GM19025 (cell line): Measurements from ENCODE around the gene U2SURP.

Source experiments
- ATAC-seq: cut with Tn5 transposase; IDR thresholded peaks from one replicate; pipeline ENCODE4 v1.9.1; 2021; ENCODE audit warnings: mild to moderate bottlenecking, low read depth, moderate library complexity; ENCODE audit not compliant: unreplicated experiment

Gene U2SURP

DNA sequence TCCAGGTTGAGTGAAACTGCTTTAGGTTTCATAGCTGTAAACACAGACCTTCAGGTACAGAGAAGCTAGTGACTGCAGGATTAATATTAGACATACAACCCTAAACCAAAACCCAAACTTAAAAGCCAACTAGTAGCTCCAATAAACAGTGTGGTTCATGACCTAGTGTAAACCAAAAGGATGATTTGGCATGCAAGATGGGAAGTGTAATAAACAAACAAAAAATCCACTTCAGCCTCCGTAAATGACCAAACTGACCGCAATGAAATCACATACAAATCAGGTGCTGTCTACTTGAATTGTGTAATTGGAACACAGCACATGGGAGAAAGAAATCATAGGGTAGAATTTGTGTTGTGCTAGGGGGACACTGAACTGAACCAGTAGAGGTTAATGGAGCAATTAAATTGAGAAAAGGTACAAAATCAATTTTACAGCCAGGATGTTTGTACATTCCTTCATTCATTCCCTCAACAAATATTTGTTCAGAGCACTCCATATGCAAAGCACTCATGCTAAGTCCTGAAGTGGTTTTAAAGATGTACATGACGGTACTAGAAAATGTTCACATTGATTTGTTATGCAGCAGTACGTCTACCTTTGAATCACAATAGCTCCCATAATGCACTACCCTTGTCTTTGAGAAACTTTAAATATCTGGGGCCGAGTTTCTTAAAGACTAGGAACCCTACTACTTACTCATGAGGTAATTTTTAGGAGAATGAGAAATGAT lies 96.8 kb downstream of the U2SURP start:
- no peak for ATAC-seq

DNA sequence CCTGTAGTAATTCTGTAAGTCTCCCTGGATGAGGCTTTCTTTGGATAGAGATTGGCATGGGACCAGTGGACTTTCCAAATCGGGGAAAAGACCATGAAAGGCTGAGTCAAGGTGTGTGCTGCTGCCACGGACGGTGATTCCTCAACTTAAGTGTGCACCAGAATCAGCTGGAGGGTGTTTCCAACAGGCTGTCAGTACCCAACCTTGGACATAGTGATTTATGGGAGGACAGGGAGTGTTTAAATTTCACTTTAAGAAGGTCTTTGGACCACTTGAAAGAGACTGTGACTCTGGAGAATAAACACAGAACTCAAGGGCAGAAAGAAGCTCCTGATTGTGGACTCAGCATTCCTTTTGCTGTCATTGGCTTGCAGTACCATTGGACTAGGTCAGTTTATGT lies 97.8 kb downstream of the U2SURP start:
- no peak for ATAC-seq

DNA sequence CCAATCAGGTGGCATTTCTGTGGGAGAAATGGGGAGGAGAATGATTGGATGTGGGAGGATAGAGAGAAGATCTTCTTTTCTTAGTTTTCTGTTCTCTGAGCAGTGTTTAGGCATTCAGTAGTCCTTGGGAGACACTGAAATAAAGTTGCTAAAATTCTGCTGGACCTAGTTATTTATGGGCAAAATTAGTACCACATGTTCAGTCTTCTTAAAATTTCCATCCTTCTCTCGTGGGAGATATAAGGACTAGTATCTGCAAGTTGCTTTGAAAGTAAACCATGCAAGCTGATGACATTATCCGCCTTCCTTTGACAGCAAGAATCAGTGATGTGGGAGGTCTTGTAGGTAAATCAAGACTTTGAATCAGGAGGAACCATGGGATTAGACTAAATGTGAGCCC lies 98.3 kb downstream of the U2SURP start:
- ATAC-seq: no peak

DNA sequence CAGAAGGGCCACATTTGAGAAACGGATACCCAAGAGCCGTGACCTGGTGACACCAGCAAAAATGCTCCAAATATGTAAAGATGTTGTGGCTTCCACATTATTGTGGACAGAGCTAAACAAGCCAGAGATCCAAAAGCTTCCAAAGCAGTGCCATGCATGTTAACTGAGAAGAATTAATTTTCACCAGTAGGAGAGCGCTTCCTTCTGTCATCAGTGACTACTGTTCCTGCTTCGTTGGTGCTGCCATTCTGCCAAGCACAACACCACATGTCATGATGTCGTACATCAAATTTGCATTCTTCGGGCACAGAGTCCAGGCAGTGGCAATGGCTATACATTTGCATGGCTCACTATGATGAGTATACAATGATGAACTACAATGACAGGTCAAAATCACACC lies 99.1 kb downstream of the U2SURP start:
- ATAC-seq: no peak

DNA sequence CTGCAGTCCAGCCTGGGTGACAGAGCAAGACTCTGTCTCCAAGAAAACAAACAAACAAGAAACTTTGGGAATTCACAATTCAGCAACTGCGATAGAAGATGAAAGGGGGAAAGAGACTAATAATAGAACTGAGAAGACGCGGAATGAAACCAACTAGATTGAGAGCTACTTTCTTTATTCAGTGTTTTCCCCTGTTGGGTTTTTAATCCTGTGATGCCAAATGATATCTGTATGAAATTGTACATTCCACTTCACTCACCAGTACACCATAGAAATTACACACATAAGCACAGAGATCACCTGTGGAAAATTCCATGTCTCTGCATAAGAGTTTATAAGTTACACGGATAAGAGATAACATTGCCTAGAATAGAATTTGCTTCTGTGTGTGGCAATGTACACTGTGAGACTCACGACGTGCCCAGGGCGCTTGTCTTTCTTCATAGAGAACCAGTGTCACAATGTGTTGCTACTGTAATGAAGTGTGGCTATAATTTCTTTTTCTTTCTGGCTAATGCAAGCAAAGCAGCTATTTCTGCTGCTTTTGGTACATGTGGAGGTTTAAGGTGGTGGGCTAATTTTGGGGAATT lies 100.5 kb downstream of the U2SURP start:
- ATAC-seq: no peak

DNA sequence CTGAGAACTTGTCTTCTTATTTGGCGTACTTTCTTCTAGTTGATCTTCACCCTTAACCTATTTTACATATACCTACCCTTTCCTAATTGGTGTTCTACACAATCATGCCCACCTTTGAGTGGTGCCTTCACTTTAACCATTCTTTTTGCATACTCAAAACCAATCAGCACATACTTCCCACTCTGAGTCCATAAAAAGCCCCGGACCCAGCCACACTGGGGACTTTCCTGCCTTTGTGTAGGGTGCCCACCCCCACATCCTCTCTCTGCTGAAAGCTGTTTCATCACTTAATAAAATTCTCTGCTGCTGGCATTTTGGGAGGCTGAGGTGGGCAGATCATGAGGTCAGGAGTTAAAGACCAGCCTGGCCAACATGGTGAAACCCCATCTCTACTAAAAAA lies 102.3 kb downstream of the U2SURP start:
- peak; percentile 66 for ATAC-seq

DNA sequence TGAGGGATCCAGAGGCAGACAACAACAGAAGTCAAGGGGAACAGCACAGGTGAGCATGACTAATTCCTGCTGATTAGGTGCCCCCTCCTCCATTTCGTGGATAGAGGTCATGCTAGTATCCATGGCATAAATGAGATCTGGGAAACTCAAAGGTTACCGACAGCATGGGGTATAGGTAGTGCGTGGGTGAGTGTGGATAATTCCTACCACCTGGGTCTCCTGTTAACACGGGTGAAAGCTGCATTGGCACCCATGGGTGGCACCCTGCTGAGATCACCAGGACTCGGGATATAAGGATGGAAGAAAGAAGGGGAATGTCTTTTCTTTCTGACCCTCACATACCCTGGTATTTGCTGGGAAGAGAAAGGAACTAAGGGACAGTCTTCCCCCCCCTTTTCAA lies 103.8 kb downstream of the U2SURP start:
- ATAC-seq: no peak

DNA sequence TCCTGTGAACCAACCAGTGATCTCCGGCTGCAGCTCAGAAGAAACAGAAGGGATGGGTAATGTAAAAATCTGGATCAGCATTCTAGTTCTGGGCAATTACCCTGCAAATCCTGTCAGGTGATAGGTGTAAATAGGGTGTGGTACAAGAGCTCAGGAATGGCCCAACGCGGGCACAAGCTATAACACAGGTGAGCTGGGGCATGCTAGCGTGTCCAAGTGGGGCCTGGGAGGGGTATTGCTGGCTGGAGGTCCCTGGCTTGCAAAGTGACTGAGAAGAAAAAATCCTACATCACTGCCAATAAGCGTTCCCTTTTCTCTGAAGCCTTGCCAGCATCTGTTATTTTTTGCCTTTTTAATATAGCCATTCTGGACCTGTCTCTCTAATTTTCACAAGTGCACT lies 108.5 kb downstream of the U2SURP start:
- ATAC-seq: no peak
